ENCODE data around the gene PCCA.

GRCh38 chr13:100526318-100527000, 437.6 kb downstream of the PCCA start:
- TF ChIP-seq POLR2AphosphoS5 (IDR thresholded peaks at IDR 0.05) (no peak), CTCF (IDR thresholded peaks at IDR 0.05) (no peak), POLR2A (IDR thresholded peaks at IDR 0.05) (no peak)
